Endodermal cell (in vitro differentiated cells): ENCODE measurements around the gene TMPRSS9. TPM values are rescaled to one million over a fixed set of nuclear protein-coding genes. Genes with fewer than 3 reads are reported as not detected.

Experiments
- DNase-seq: peaks from one replicate; pipeline ENCODE4 v3.0.0-alpha.2; 2017
- H3K27ac ChIP-seq: 2 replicates; pipeline ENCODE4 v1.5.1; 2013; ENCODE audit warnings: mild to moderate bottlenecking, low read depth, low read length, moderate library complexity
- H3K27me3 ChIP-seq: 2 replicates; pipeline ENCODE4 v1.6.1; 2013; ENCODE audit warnings: mild to moderate bottlenecking, low read length, moderate library complexity; ENCODE audit not compliant: insufficient read depth, control insufficient read depth, poor library complexity, severe bottlenecking
- H3K36me3 ChIP-seq: 2 replicates; pipeline ENCODE4 v1.7.0; 2013; ENCODE audit warnings: mild to moderate bottlenecking, low read length, moderate library complexity; ENCODE audit not compliant: control insufficient read depth, insufficient read depth
- H3K4me1 ChIP-seq: one replicate; pipeline ENCODE4 v1.7.0; 2013; ENCODE audit warnings: low read length; ENCODE audit not compliant: control insufficient read depth, insufficient read depth
- H3K4me3 ChIP-seq: 2 replicates; pipeline ENCODE4 v1.5.1; 2013; ENCODE audit warnings: mild to moderate bottlenecking, low read length, moderate library complexity
- H3K9ac ChIP-seq: 2 replicates; pipeline ENCODE4 v1.6.1; 2013; ENCODE audit warnings: mild to moderate bottlenecking, low read length, moderate library complexity; ENCODE audit not compliant: poor library complexity, severe bottlenecking; ENCODE audit errors: extremely low read depth
- H3K9me3 ChIP-seq: 2 replicates; pipeline ENCODE4 v1.6.1; 2013; ENCODE audit warnings: mild to moderate bottlenecking, low read length, moderate library complexity; ENCODE audit not compliant: control insufficient read depth
- H3K27ac Mint-ChIP-seq: 2 replicates; pipeline ENCODE4 v1.8.0; 2020; ENCODE audit warnings: mixed read lengths
- H3K27me3 Mint-ChIP-seq: 2 replicates; pipeline ENCODE4 v1.8.0; 2021; ENCODE audit warnings: mild to moderate bottlenecking, mixed read lengths; ENCODE audit not compliant: insufficient read depth
- H3K36me3 Mint-ChIP-seq: 2 replicates; pipeline ENCODE4 v1.8.0; 2020; ENCODE audit warnings: low read depth, mixed read lengths
- H3K4me1 Mint-ChIP-seq: 2 replicates; pipeline ENCODE4 v1.8.0; 2020; ENCODE audit warnings: mixed read lengths
- H3K4me3 Mint-ChIP-seq: 2 replicates; pipeline ENCODE4 v1.8.0; 2020; ENCODE audit warnings: mild to moderate bottlenecking, moderate library complexity, mixed read lengths
- H3K9me3 Mint-ChIP-seq: 2 replicates; pipeline ENCODE4 v1.8.0; 2020; ENCODE audit warnings: mild to moderate bottlenecking, mixed read lengths
- CTCF ChIP-seq: fragments of 200-600 bp; sonication (generic); conservative IDR thresholded peaks from 2 replicates; pipeline ENCODE4 v1.5.0; 2021; ENCODE audit warnings: antibody characterized with exemption, mild to moderate bottlenecking
- WGBS, 2 experiments: methylation state at CpG; one replicate each; pipeline versions ENCODE4 v1.1.5 to v1.1.7; 2013; ENCODE audit warnings: missing lambda C conversion rate in 2 of 2, mixed read lengths in 1 of 2; ENCODE audit not compliant: insufficient coverage in 1 of 2, insufficient read length in 1 of 2; 5-methylcytosine and 5-hydroxymethylcytosine counted together
- total RNA-seq, 2 donors: library from RNA; stranded (reverse); fragmentation: NEBNext Ultra II Directional in 1 of 2; extraction: Animal tissue kit (Norgen Biotek cat#: 25700) in 1 of 2; gene quantifications; 2 replicates in 1 of 2; 3 replicates in 1 of 2; pipeline ENCODE4 v1.2.1, GENCODE V29; 2021

The TMPRSS9 gene
- total RNA-seq, 2 donors from 2014 or later, result 0.73 to 1.2 TPM

GRCh38 chr19:2332341-2333026 is 27.6 kb upstream of the TMPRSS9 start:
- Histone ChIP-seq H3K9ac (no peak overlapping the region), H3K9me3 (no peaks in the 10 kb centered on the region), H3K27ac (peak overlapping the region; percentile 61), H3K4me3 (no peak overlapping the region), H3K4me1 (peaks cover 6% of the 10 kb centered on the region), H3K27me3 (no peaks in the 10 kb centered on the region), H3K36me3 (peaks cover 14% of the 10 kb centered on the region)
- DNase-seq, result no peak
- peaks cover 8% of the 10 kb centered on the region for H3K9me3 Mint-ChIP-seq
- H3K4me1 Mint-ChIP-seq, result peaks cover 27% of the 10 kb centered on the region
- TF ChIP-seq CTCF, result no peak
- 91 to 93% methylated on average over 10 to 17 of the region's 17 CpGs for WGBS, 2 experiments
- H3K27ac Mint-ChIP-seq, result peak overlapping the region; percentile 66
- H3K4me3 Mint-ChIP-seq, result no peak overlapping the region
- H3K36me3 Mint-ChIP-seq, result peaks cover 17% of the 10 kb centered on the region
- H3K27me3 Mint-ChIP-seq, result no peaks in the 10 kb centered on the region

GRCh38 chr19:2333027-2333806 is 26.8 kb upstream of the TMPRSS9 start:
- Mint-ChIP-seq H3K27me3 (no peaks in the 10 kb centered on the region), H3K9me3 (peaks cover 8% of the 10 kb centered on the region), H3K27ac (peak overlapping the region; percentile 85), H3K36me3 (peaks cover 20% of the 10 kb centered on the region), H3K4me3 (no peak overlapping the region), H3K4me1 (peaks cover 23% of the 10 kb centered on the region)
- Histone ChIP-seq H3K36me3 (peaks cover 18% of the 10 kb centered on the region), H3K27me3 (no peaks in the 10 kb centered on the region), H3K4me1 (peaks cover 4% of the 10 kb centered on the region), H3K27ac (peak overlapping the region; percentile 70), H3K4me3 (no peak overlapping the region), H3K9ac (no peak overlapping the region), H3K9me3 (no peaks in the 10 kb centered on the region)
- DNase-seq, result no peak
- TF ChIP-seq CTCF, result no peak
- WGBS, 2 experiments, result 94 to 95% methylated on average over 18 to 27 of the region's 27 CpGs

GRCh38 chr19:2333807-2334211 is 26.3 kb upstream of the TMPRSS9 start:
- H3K4me3 ChIP-seq, result no peak overlapping the region
- H3K4me3 Mint-ChIP-seq, result no peak overlapping the region
- no peaks in the 10 kb centered on the region for H3K27me3 Mint-ChIP-seq
- TF ChIP-seq CTCF, result peak; percentile 56
- no peaks in the 10 kb centered on the region for H3K9me3 ChIP-seq
- H3K9me3 Mint-ChIP-seq, result peaks cover 8% of the 10 kb centered on the region
- H3K4me1 ChIP-seq, result peaks cover 4% of the 10 kb centered on the region
- peak overlapping the region; percentile 85 for H3K27ac Mint-ChIP-seq
- WGBS, 2 experiments, result 87 to 90% methylated on average over 9 to 11 of the region's 11 CpGs
- H3K36me3 ChIP-seq, result peaks cover 18% of the 10 kb centered on the region
- H3K4me1 Mint-ChIP-seq, result peaks cover 23% of the 10 kb centered on the region
- no peak overlapping the region for H3K9ac ChIP-seq
- no peaks in the 10 kb centered on the region for H3K27me3 ChIP-seq
- DNase-seq, result no peak
- H3K36me3 Mint-ChIP-seq, result peaks cover 20% of the 10 kb centered on the region
- peak overlapping the region; percentile 70 for H3K27ac ChIP-seq
